ENCODE results near the gene NATD1.
"Not testable (repeated sequence)": the region's sequence is repeated elsewhere in the genome, so short reads cannot be mapped to it uniquely, and the experiment has no call there.

Gene NATD1

DNA sequence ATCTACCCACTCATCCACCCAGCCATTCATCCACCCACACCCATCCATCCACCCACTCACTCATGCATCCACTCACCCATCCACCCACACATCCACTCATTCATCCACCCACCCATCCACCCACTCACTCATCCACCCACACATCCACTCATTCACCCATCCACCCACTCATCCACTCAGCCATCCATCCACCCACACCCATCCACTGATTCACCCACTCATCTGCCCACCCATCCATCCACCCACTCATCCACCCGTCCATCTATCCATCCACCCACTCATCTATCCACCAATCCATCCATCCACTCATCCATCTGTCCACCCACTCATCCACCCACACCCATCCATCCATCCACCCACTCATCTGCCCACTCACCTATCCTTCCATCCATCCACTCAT lies 17.3 kb downstream of the NATD1 start:
- Histone ChIP-seq H3K9me3 (ENCODE audit: low read length) (no peaks in the 10 kb centered on the region), H3K9ac (ENCODE audit: low read length) (no peak overlapping the region), H3K4me1 (ENCODE audit: insufficient read depth, low read length) (no peaks in the 10 kb centered on the region), H3K4me3 (ENCODE audit: low read depth in 1 of 2, low read length in 2 of 2) (no peak overlapping the region), H3K27me3 (ENCODE audit: control insufficient read depth in 1 of 2, insufficient read depth in 2 of 2, low read length in 2 of 2) (no peaks in the 10 kb centered on the region), H3K27ac (ENCODE audit: low read depth, low read length) (no peak overlapping the region), H3K36me3 (ENCODE audit: insufficient read depth, low read length) (no peaks in the 10 kb centered on the region)

DNA sequence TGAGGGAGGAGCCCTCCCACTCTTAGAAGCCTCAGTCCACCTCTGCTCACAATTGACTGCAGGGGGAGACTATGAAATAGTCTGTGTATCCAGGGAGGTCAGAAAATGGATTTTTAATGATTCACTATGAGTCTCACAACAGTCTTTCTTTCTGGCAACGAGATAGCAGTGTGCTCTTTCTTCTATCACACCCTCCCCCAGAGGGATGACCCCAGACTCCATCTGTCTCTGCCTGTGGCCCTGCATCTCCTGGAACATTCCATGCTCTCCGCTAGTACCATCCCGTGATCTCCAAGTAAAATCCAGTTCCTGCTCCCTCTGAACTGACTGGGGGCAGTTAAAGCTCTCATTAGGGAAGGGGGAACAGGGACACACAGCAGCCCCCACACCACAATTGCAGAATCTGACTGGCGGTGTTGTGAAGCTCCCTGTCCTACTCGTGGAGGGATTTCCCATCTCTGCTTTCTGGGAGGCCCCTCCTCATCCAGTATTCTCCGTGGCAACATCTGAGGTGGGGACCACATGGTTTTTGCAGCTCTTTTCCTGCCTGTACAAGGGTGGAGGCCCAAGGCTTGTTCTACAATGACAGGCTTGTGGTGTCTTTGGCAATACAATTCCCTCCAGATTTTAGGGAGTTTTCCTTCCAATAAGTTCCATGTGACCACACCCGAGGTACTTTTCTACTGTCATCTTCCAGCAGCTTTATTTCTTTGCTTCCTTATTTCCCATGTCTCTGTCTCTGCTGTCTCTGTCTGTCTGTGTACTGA lies 19.4 kb downstream of the NATD1 start:
- no peak overlapping the region for H3K9ac ChIP-seq (ENCODE audit: low read length)
- no peaks in the 10 kb centered on the region for H3K27me3 ChIP-seq (ENCODE audit: control insufficient read depth in 1 of 2, insufficient read depth in 2 of 2, low read length in 2 of 2)
- no peaks in the 10 kb centered on the region for H3K4me1 ChIP-seq (ENCODE audit: insufficient read depth, low read length)
- H3K36me3 ChIP-seq (ENCODE audit: insufficient read depth, low read length), result no peaks in the 10 kb centered on the region
- no peak overlapping the region for H3K4me3 ChIP-seq (ENCODE audit: low read depth in 1 of 2, low read length in 2 of 2)
- H3K27ac ChIP-seq (ENCODE audit: low read depth, low read length), result no peak overlapping the region
- no peaks in the 10 kb centered on the region for H3K9me3 ChIP-seq (ENCODE audit: low read length)

DNA sequence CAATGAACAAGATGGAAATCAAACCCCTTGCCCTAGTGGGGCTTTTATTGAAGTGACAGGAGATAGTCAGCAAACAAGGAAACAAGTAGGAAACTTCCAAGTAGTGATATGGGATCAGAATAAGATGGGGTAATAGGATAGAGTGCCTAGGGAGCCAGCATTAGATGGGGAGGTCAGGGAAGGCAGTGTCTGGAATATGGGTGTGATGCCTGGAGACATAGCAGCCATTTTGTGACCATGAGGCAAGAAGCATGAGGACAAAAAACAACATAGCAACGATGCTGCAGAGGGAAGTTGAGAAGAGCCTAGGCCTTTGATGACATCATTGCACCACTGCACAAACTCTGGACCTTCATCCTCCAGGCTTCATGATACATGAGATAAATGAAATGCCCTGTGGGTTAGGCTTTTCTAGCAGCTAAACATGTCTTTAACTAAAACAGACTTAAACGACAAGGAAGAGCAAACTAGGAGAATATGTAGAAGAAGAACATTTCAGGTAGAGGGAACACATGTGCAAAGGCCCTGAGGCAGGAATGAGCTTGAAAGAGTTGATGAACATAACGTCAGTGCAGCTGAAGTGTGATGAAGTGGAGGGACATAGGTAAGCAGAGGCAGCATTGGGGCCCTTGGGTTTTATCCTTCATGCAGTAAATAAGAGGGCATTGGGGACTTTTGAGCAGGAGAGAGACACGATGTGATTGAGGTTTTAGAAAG lies 21.0 kb downstream of the NATD1 start:
- Histone ChIP-seq H3K4me3 (ENCODE audit: low read depth in 1 of 2, low read length in 2 of 2) (no peak overlapping the region), H3K27me3 (ENCODE audit: control insufficient read depth in 1 of 2, insufficient read depth in 2 of 2, low read length in 2 of 2) (no peaks in the 10 kb centered on the region), H3K27ac (ENCODE audit: low read depth, low read length) (no peak overlapping the region), H3K9ac (ENCODE audit: low read length) (no peak overlapping the region), H3K9me3 (ENCODE audit: low read length) (no peaks in the 10 kb centered on the region), H3K4me1 (ENCODE audit: insufficient read depth, low read length) (no peaks in the 10 kb centered on the region), H3K36me3 (ENCODE audit: insufficient read depth, low read length) (no peaks in the 10 kb centered on the region)

DNA sequence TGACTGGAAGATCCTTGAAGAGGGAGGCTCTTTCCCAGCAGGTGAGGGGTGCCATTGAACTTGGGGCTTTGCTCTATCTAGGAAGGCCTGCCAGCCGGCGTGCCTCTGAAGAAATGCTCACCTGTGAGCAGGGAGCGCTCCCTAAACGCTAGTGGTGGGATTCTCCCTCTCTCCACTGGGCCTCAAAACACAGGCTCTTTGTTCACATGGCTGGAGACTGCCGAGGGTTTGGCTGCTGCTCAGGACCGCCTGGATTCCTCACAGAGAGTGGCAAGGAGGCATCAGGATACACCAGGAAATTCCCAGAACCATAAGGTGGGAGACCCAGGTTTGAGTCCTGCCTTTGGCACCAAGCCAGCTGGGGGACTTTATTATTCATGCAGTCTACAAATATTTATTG lies 21.7 kb downstream of the NATD1 start:
- Histone ChIP-seq H3K27me3 (ENCODE audit: control insufficient read depth in 1 of 2, insufficient read depth in 2 of 2, low read length in 2 of 2) (no peaks in the 10 kb centered on the region), H3K36me3 (ENCODE audit: insufficient read depth, low read length) (no peaks in the 10 kb centered on the region), H3K9ac (ENCODE audit: low read length) (no peak overlapping the region), H3K4me3 (ENCODE audit: low read depth in 1 of 2, low read length in 2 of 2) (no peak overlapping the region), H3K9me3 (ENCODE audit: low read length) (no peaks in the 10 kb centered on the region), H3K27ac (ENCODE audit: low read depth, low read length) (no peak overlapping the region), H3K4me1 (ENCODE audit: insufficient read depth, low read length) (no peaks in the 10 kb centered on the region)

DNA sequence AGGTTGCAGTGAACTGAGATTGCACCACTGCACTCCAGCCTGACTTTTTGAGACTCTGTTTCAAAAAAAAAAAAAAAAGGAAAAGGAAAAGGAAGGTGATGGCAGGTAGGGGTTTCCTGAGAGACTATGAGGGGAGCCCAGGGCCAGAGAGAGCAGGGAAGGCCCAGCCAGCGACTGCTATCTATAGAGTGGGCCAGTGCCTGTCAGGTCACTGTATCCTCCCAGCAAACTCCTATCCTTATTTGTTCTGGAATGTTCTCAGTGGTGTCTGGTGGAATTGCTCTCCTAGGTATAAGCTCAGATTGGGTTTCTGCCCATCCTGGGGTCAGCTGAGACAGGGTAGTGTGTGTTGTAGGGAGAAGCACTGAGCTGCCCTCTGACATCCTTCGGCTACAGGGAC lies 24.4 kb downstream of the NATD1 start:
- no peaks in the 10 kb centered on the region for H3K4me1 ChIP-seq (ENCODE audit: insufficient read depth, low read length)
- H3K27me3 ChIP-seq (ENCODE audit: control insufficient read depth in 1 of 2, insufficient read depth in 2 of 2, low read length in 2 of 2), result no peaks in the 10 kb centered on the region
- no peak overlapping the region for H3K4me3 ChIP-seq (ENCODE audit: low read depth in 1 of 2, low read length in 2 of 2)
- no peak overlapping the region for H3K27ac ChIP-seq (ENCODE audit: low read depth, low read length)
- no peaks in the 10 kb centered on the region for H3K36me3 ChIP-seq (ENCODE audit: insufficient read depth, low read length)
- H3K9me3 ChIP-seq (ENCODE audit: low read length), result no peaks in the 10 kb centered on the region
- H3K9ac ChIP-seq (ENCODE audit: low read length), result no peak overlapping the region

DNA sequence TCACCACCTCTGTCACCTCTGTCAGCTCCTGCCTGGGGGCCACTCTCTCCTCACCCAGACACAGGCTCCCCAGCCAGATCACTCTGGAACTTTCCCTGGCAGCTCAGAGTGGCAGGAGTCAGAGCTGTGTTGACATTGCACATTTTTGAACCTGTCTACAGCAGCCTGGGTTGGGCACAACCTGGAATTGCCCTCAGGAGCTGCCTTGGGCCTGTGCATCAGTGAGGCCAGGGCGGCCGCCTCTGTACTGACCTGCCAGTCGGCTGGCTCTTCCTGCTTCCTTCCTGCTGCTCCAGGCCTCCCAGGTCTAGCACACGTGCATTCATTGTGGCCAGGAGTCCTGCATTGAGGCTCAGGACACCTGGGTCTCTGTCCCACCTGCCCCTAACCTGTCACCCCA lies 25.1 kb downstream of the NATD1 start:
- Histone ChIP-seq H3K36me3 (ENCODE audit: insufficient read depth, low read length) (no peaks in the 10 kb centered on the region), H3K9me3 (ENCODE audit: low read length) (no peaks in the 10 kb centered on the region), H3K27ac (ENCODE audit: low read depth, low read length) (no peak overlapping the region), H3K27me3 (ENCODE audit: control insufficient read depth in 1 of 2, insufficient read depth in 2 of 2, low read length in 2 of 2) (no peaks in the 10 kb centered on the region), H3K4me1 (ENCODE audit: insufficient read depth, low read length) (no peaks in the 10 kb centered on the region), H3K9ac (ENCODE audit: low read length) (no peak overlapping the region), H3K4me3 (ENCODE audit: low read depth in 1 of 2, low read length in 2 of 2) (no peak overlapping the region)

DNA sequence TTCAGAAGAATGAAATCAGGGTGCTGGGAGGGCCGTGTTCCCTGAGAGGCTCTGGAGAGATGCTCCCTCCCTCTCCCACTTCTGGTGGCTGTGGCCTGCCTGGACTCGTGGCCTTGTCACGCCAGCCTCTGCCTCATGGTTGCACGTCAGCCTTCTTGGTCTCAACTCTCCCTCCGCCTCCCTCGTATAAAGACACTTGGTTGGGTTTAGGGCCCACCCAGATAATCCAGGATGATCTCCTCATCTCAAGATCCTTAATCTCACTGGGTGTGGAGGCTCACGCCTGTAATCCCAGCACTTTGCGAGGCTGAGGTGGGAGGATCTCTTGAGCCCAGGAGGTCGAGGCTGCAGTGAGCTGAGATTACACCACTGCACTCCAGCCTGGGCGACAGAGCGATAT lies 25.9 kb downstream of the NATD1 start:
- H3K4me1 ChIP-seq (ENCODE audit: insufficient read depth, low read length); H3K27ac ChIP-seq (ENCODE audit: low read depth, low read length); H3K4me3 ChIP-seq (ENCODE audit: low read depth in 1 of 2, low read length in 2 of 2); H3K9ac ChIP-seq (ENCODE audit: low read length); H3K36me3 ChIP-seq (ENCODE audit: insufficient read depth, low read length); H3K27me3 ChIP-seq (ENCODE audit: control insufficient read depth in 1 of 2, insufficient read depth in 2 of 2, low read length in 2 of 2); H3K9me3 ChIP-seq (ENCODE audit: low read length): not testable (repeated sequence)

DNA sequence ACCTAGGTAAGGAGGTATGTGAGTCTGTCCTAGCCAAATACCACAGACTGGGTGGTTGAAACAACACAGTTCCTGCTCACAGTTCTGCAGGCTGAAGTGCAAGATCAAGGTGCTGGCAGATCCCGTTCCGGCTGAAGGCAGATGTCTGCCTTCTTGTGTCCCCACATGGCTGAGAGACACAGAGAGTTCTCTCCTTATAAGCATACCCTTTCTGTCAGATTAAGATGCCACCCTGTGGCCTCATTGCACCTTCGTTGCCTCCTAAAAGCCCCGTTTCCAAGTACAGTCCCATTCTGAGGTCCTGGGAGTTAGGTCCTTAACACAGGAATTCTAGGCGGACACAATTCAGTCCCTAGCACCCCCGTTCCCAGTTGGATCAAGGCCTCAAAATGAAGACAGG lies 30.1 kb downstream of the NATD1 start:
- Histone ChIP-seq H3K9me3 (ENCODE audit: low read length) (no peaks in the 10 kb centered on the region), H3K4me3 (ENCODE audit: low read depth in 1 of 2, low read length in 2 of 2) (no peak overlapping the region), H3K27me3 (ENCODE audit: control insufficient read depth in 1 of 2, insufficient read depth in 2 of 2, low read length in 2 of 2) (no peaks in the 10 kb centered on the region), H3K9ac (ENCODE audit: low read length) (no peak overlapping the region), H3K36me3 (ENCODE audit: insufficient read depth, low read length) (no peaks in the 10 kb centered on the region), H3K27ac (ENCODE audit: low read depth, low read length) (no peak overlapping the region), H3K4me1 (ENCODE audit: insufficient read depth, low read length) (no peaks in the 10 kb centered on the region)

DNA sequence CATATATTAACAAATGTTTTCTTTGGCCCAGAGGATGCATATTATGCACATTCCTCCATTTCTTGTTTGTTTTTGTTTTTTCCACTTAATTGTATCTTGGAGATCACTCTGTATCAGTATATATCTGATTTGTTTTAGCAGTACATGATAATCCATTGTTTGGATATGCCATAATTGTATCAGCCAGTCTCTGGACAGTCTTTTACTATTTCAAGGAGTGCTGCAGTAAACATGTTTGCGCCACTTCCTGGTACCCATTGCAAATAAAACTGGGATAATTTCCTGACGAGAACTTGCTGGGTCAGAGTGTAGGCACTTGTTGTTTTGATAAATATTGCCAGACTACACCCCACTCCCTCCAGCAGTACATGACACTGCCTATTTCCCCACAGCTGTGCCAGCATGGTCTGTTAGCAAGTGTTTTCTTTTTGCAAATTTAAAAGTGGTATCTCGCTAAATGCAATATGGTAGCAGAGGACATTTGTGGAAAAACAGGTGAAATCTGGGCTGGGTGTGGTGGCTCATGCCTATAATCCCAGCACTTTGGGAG lies 34.3 kb downstream of the NATD1 start:
- Histone ChIP-seq H3K4me3 (ENCODE audit: low read depth in 1 of 2, low read length in 2 of 2) (no peak overlapping the region), H3K9ac (ENCODE audit: low read length) (no peak overlapping the region), H3K9me3 (ENCODE audit: low read length) (no peaks in the 10 kb centered on the region), H3K36me3 (ENCODE audit: insufficient read depth, low read length) (no peaks in the 10 kb centered on the region), H3K27ac (ENCODE audit: low read depth, low read length) (no peak overlapping the region), H3K4me1 (ENCODE audit: insufficient read depth, low read length) (peaks cover 12% of the 10 kb centered on the region), H3K27me3 (ENCODE audit: control insufficient read depth in 1 of 2, insufficient read depth in 2 of 2, low read length in 2 of 2) (no peaks in the 10 kb centered on the region)

DNA sequence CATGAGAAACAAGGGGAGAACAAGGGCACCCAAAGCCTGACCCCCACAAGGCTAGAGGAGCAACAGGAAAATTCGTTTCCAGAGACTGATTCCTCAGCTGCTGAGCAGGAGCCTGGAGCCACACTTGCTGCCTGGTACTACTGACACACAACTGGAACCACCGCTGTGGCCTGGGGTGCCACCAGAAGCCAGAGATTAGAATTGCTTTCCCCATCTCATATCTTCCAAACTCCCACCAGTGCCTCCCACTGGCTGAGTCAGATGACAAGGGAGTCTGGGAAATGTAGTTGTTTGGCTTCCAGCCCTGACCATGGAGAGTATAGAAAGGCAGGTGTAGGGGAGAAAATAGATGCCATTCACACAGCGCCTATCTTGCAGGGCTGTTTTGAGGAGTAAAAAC lies 35.1 kb downstream of the NATD1 start:
- no peaks in the 10 kb centered on the region for H3K36me3 ChIP-seq (ENCODE audit: insufficient read depth, low read length)
- H3K4me3 ChIP-seq (ENCODE audit: low read depth in 1 of 2, low read length in 2 of 2), result no peak overlapping the region
- H3K9ac ChIP-seq (ENCODE audit: low read length), result no peak overlapping the region
- H3K4me1 ChIP-seq (ENCODE audit: insufficient read depth, low read length), result peaks cover 13% of the 10 kb centered on the region
- H3K9me3 ChIP-seq (ENCODE audit: low read length), result no peaks in the 10 kb centered on the region
- H3K27me3 ChIP-seq (ENCODE audit: control insufficient read depth in 1 of 2, insufficient read depth in 2 of 2, low read length in 2 of 2), result no peaks in the 10 kb centered on the region
- no peak overlapping the region for H3K27ac ChIP-seq (ENCODE audit: low read depth, low read length)

DNA sequence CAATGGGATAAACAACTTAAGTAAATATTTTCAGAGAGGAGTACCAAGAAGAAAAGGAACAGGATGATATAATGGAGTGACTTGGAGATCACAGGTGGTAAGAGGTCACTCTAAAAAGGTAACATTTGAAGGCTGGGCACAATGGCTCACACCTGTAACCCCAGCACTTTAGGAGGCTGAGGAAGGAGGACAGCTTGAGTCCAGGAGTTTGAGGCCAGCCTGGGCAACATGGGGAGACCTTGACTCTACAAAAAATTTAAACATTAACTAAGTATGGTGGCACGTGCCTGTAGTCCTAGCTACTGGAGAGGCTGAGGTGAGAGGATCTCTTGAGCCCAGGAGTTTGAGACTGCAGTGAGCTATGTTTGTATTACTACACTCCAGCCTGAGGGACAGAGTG lies 35.9 kb downstream of the NATD1 start:
- H3K9me3 ChIP-seq (ENCODE audit: low read length), result no peaks in the 10 kb centered on the region
- no peak overlapping the region for H3K4me3 ChIP-seq (ENCODE audit: low read depth in 1 of 2, low read length in 2 of 2)
- no peaks in the 10 kb centered on the region for H3K27me3 ChIP-seq (ENCODE audit: control insufficient read depth in 1 of 2, insufficient read depth in 2 of 2, low read length in 2 of 2)
- no peak overlapping the region for H3K27ac ChIP-seq (ENCODE audit: low read depth, low read length)
- no peak overlapping the region for H3K9ac ChIP-seq (ENCODE audit: low read length)
- peaks cover 21% of the 10 kb centered on the region for H3K4me1 ChIP-seq (ENCODE audit: insufficient read depth, low read length)
- no peaks in the 10 kb centered on the region for H3K36me3 ChIP-seq (ENCODE audit: insufficient read depth, low read length)

DNA sequence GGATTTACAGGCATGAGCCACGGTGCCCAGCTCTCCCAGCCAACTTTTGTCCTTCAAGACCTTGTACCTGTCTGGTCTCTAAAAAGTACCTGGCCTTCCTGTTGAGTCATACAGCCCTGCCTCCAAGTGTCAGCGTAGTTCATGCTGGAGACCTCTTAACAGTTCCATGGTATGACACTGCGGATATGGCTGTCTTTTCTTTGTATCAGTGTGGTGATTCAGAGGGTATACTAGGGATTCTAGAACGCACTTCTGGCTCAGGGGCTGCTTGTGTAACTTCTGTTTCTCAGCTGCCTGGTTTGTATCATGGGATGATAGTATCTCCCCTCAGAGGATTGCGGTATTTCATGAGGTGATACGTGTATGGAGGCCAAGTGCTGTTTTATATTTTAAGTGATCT lies 37.3 kb downstream of the NATD1 start:
- H3K36me3 ChIP-seq (ENCODE audit: insufficient read depth, low read length), result peaks cover 2% of the 10 kb centered on the region
- no peak overlapping the region for H3K4me3 ChIP-seq (ENCODE audit: low read depth in 1 of 2, low read length in 2 of 2)
- H3K27ac ChIP-seq (ENCODE audit: low read depth, low read length), result no peak overlapping the region
- H3K4me1 ChIP-seq (ENCODE audit: insufficient read depth, low read length), result peaks cover 35% of the 10 kb centered on the region
- no peaks in the 10 kb centered on the region for H3K27me3 ChIP-seq (ENCODE audit: control insufficient read depth in 1 of 2, insufficient read depth in 2 of 2, low read length in 2 of 2)
- H3K9ac ChIP-seq (ENCODE audit: low read length), result no peak overlapping the region
- no peaks in the 10 kb centered on the region for H3K9me3 ChIP-seq (ENCODE audit: low read length)
